Activated CD8-positive, alpha-beta memory T cell treated with anti-CD3 and anti-CD28 coated beads, Interleukin-2, amount 10 ng/mL, durations not matched to agents 7 days and 5 days (primary cell): ENCODE measurements around the gene IDUA. TPM values are rescaled to one million over a fixed set of nuclear protein-coding genes. Genes with fewer than 3 reads are reported as not detected.
A peak's percentile ranks its signal among the peaks of the same experiment; 100 is the strongest.
"Not testable (repeated sequence)": the region's sequence is repeated elsewhere in the genome, so short reads cannot be mapped to it uniquely, and the experiment has no call there.

Experiments
- ATAC-seq: fragments of 150-1000 bp; cut with Tn5 transposase; one replicate; pipeline ENCODE4 v1.10.0; 2021; ENCODE audit warnings: moderate library complexity
- CTCF ChIA-PET: fragments of 350-600 bp; sonication (Branson Sonifier 250); formaldehyde crosslinking; loops from one replicate; lab custom pipeline; 2021; ENCODE audit warnings: antibody characterized with exemption; lab: Charles Lee
- DNase-seq: peaks from one replicate; pipeline ENCODE4 v3.0.0-alpha.2; 2020
- H3K27ac Mint-ChIP-seq: one replicate; pipeline ENCODE4 v1.8.0; 2021; ENCODE audit warnings: mild to moderate bottlenecking, mixed read lengths
- H3K27me3 Mint-ChIP-seq: one replicate; pipeline ENCODE4 v1.8.0; 2021; ENCODE audit warnings: mixed read lengths
- H3K36me3 Mint-ChIP-seq: one replicate; pipeline ENCODE4 v1.8.0; 2021; ENCODE audit warnings: mild to moderate bottlenecking, mixed read lengths
- H3K4me1 Mint-ChIP-seq: one replicate; pipeline ENCODE4 v1.8.0; 2021; ENCODE audit warnings: mixed read lengths
- H3K4me3 Mint-ChIP-seq: one replicate; pipeline ENCODE4 v1.8.0; 2021; ENCODE audit warnings: mild to moderate bottlenecking, moderate library complexity, mixed read lengths
- H3K9me3 Mint-ChIP-seq: one replicate; pipeline ENCODE4 v1.8.0; 2022; ENCODE audit warnings: low read depth, mixed read lengths
- total RNA-seq, 2 experiments: library from RNA; stranded (reverse); gene quantifications; one replicate each; pipeline ENCODE4 v1.2.3, GENCODE V29; 2021

The IDUA gene
- total RNA-seq, 2 experiments from 2014 or later, result 27.1 to 28.1 TPM

DNA sequence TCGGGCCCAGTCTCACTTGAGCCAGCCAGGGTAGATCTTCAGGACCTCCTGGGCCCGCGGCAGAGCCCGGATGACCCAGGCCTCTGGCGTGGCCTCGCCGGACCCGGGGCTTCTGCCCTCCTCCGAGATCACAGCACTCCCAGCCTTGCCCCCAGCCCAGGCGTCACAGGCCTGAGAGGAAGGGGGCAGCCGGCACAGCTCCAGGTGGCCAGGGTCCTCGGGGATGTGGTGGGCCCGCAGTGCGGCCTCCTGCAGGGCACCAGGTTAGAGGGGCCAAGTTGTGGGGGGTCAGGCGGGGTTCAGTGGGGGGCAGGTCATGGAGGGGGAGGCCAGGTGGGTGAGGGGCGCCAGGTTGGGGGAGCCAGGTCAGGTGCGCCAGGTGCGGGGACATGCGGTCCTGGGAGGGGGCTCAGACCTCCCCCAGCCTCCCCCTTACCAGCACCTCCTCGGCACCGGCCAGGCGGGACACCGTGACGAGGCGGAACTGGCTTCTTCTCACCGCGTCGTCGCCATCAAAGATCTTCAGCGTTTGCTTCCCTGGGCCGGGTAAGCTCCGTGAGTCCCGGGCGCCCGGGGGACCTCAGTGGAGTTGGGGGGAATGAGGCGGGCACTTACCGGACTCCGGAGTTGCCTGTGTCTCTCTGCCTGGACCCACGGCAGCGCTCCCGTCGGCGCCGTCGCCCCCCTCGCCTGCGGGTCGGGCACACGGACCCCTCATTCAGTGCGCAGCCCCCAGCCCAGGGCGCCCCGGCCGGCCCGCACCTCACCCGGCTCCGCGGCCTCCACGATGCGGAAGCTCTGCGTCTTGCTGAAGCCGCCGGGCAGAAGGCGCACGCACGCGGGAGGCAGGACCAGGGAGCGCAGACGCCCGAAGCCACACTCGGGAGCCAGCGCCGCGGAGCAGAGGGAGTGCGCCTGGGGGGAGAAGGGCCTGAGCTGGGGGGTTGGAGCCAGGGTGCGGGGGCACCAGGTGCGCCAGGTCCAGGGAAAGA lies 19.4 kb upstream of the IDUA start:
- no peaks in the 10 kb centered on the region for H3K27me3 Mint-ChIP-seq
- H3K4me3 Mint-ChIP-seq, result no peak overlapping the region
- no peak for ATAC-seq
- CTCF ChIA-PET, result no interaction called here
- H3K4me1 Mint-ChIP-seq, result peaks cover 14% of the 10 kb centered on the region
- no peaks in the 10 kb centered on the region for H3K36me3 Mint-ChIP-seq
- H3K27ac Mint-ChIP-seq, result no peak overlapping the region
- no peak for DNase-seq
- no peaks in the 10 kb centered on the region for H3K9me3 Mint-ChIP-seq

DNA sequence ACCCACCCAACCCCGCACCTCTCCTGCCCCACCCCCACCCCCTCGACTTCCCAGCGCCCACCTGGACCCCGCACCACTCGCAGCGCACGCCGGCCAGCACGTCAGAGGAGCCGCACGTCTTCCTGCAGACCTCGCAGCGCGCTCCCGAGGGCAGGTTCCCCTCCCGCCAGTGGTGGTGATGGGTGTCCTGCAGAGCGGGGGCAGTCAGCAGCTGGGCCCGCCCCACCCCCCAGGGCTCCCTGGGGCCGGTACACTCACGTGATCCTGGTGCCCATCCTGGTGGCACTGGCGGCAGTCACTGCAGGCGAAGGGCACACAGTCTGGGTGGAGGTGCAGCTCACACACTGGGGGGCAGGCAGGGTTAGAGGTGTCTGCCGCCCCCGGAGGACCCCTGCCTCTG lies 18.6 kb upstream of the IDUA start:
- H3K27ac Mint-ChIP-seq, result no peak overlapping the region
- no peaks in the 10 kb centered on the region for H3K9me3 Mint-ChIP-seq
- H3K27me3 Mint-ChIP-seq, result no peaks in the 10 kb centered on the region
- H3K4me1 Mint-ChIP-seq, result peaks cover 14% of the 10 kb centered on the region
- ATAC-seq (no peak), DNase-seq (no peak)
- H3K4me3 Mint-ChIP-seq, result no peak overlapping the region
- H3K36me3 Mint-ChIP-seq, result no peaks in the 10 kb centered on the region
- CTCF ChIA-PET, result no interaction called here

DNA sequence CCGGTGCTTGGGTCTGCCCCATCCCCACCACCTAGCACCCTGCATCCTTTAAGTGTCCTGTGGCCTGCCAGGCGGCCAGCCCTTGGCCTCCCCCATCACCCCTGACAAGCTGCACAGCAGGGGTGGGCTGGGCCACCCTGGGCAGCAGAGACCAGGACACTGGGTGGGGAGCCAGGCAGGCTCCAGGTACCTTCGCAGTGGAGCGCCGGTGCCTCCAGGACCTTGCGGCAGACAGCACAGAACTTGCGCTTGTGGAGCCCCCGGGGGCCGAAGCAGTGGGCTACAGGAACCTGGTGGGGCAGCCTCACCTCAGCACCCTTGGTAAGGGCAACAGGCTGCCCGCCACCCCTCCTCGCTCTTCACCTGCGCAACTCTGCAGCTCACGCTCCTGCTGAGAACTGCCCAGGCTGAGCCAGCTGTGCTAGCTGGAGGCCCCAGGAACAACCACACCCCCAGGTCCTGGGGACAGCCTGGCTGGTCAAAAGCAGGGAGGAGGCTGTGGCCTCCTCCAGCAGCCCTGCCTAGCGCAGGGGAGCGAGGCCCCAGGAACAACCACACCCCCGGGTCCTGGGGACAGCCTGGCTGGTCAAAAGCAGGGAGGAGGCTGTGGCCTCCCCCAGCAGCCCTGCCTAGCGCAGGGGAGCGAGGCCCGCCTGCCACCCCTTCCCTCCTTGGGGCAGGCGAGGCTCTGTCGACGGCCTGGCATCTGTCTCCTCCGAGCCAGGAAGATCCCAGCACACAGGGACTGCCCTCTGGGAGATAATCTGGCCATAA lies 18.0 kb upstream of the IDUA start:
- DNase-seq, result no peak
- CTCF ChIA-PET, result interaction anchor here (1.0 kb wide), 1 partner anchor 18 kb away, joined by 3 read pairs; the partner anchor contains the start of gene IDUA
- Mint-ChIP-seq H3K36me3 (no peaks in the 10 kb centered on the region), H3K27ac (no peak overlapping the region), H3K27me3 (no peaks in the 10 kb centered on the region), H3K9me3 (no peaks in the 10 kb centered on the region), H3K4me1 (peaks cover 14% of the 10 kb centered on the region), H3K4me3 (no peak overlapping the region)
- ATAC-seq, result no peak

DNA sequence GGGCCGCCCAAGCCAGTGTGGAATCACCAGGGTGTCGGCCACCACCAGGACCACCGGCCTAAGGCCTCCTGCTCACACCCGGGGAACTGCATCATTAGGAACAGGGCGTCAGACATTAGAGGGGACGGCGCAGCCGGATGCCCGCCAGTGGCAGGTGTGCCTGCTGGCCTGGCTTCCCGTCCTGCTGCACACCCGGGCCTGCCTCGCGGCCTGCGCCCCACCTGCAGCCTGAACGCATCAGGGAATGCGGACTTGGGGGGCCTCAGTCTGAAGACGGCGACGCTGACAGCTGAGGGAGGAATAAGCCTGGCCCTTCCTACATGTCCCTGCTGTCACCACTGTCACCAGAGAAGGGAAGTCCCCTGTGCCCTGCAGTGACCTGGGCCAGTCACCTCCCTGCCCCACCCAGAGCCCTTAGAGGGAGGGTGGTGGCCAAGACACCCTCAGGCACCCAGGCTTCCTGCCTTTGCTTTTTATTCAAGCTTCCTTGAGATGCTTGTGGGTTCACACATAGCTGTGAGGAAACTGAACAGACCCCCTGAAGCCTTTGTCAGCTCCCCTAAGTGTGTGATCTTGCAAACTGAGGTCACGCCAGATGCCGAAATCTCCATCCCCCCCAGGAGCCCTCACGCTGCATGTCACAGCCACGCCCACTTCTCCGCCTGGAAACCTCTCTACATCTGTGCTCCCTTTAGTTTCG lies 16.6 kb upstream of the IDUA start:
- no peaks in the 10 kb centered on the region for H3K36me3 Mint-ChIP-seq
- CTCF ChIA-PET, result interaction anchor here (1.0 kb wide), 1 partner anchor 17 kb away, joined by 3 read pairs; the partner anchor contains the start of gene IDUA
- H3K4me1 Mint-ChIP-seq, result peaks cover 14% of the 10 kb centered on the region
- no peaks in the 10 kb centered on the region for H3K27me3 Mint-ChIP-seq
- H3K4me3 Mint-ChIP-seq, result no peak overlapping the region
- peak overlapping the region; percentile 8 for H3K27ac Mint-ChIP-seq
- no peaks in the 10 kb centered on the region for H3K9me3 Mint-ChIP-seq
- ATAC-seq (no peak), DNase-seq (peak; percentile 51)

DNA sequence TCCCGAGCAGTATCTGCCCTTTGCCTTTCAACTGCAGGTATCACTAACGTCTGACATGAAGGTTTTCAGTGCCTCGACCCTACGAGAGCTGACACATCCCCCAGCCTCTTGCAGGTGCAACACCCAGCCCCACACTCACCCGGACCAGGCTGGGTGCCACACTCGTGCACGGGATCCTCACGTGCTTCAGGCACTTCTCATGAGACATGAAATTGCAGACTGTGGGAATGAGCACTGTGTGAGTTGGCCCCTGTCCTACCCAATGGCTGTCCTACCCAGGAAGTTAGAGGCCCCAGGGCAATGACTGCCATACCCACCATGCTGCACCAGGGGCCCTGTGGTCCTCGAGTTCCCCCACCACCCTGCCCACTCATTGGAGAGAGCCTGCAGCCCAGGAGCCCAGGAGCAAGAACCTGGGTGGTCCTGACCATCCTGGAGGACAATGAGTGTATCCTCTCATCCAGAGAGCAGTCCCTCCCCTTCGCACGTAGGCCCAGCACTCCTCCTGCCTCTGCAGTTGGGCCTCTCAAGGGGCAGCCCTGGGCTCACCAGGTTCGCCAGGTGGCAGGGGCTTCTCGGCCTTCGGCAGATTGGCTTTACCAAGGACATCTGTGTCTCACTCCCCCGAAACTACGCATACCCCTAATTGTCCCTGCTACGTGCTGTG lies 15.9 kb upstream of the IDUA start:
- Mint-ChIP-seq H3K4me3 (no peak overlapping the region), H3K4me1 (peaks cover 14% of the 10 kb centered on the region), H3K27ac (peak overlapping the region; percentile 8), H3K27me3 (no peaks in the 10 kb centered on the region), H3K36me3 (no peaks in the 10 kb centered on the region), H3K9me3 (no peaks in the 10 kb centered on the region)
- ATAC-seq (no peak), DNase-seq (no peak)
- CTCF ChIA-PET, result interaction anchor here (2.0 kb wide), 1 partner anchor 228 kb away, joined by 4 read pairs; no protein-coding TSS in a partner anchor

DNA sequence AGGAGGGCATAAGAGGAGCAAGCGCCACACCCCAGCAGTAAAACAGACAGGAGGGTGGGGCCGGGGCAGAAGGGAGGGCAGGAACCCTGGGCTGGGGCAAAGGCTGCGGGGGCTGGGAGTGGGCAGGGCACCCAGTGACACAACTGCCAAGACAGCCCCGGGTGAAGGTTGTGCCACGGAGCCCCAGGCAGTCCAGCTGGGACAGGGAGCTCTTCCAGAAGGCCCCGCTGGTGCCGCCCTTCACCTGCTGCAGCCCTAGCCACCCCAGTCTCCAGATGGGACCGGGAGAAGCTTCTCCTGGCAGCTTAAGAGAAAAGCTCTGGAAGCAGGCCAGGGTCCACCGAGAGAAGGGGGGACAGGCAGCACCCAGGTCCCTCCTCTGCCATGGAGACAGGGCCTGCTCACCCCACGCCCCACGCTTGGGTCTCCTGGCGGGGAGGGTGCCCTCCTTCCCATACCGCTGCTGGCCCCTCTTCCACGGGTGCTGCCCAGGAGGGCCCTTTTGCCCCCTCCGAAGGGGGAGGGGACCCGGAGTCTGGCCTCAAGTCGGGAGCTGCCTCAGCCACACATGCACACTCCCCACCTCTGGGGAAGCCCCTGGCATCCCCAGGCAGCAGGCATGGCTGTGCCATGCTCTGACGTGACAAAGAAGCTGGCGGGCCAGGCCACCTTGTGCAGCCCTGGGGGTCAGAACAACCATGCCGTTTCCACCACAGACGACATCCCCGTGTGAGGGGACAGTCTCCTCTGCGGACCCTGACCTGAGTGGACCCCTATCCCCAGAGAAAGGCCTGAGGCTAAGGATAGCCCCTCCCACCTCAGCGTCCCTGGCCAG lies 15.0 kb upstream of the IDUA start:
- Mint-ChIP-seq H3K9me3 (no peaks in the 10 kb centered on the region), H3K27ac (no peak overlapping the region), H3K4me1 (peaks cover 20% of the 10 kb centered on the region), H3K27me3 (no peaks in the 10 kb centered on the region), H3K4me3 (peak overlapping the region; percentile 43), H3K36me3 (no peaks in the 10 kb centered on the region)
- no peak for ATAC-seq
- CTCF ChIA-PET, result interaction anchor here (1.1 to 2.0 kb wide), 2 partner anchors 92 to 229 kb away, joined by 3 to 4 read pairs; no protein-coding TSS in a partner anchor
- DNase-seq, result no peak

DNA sequence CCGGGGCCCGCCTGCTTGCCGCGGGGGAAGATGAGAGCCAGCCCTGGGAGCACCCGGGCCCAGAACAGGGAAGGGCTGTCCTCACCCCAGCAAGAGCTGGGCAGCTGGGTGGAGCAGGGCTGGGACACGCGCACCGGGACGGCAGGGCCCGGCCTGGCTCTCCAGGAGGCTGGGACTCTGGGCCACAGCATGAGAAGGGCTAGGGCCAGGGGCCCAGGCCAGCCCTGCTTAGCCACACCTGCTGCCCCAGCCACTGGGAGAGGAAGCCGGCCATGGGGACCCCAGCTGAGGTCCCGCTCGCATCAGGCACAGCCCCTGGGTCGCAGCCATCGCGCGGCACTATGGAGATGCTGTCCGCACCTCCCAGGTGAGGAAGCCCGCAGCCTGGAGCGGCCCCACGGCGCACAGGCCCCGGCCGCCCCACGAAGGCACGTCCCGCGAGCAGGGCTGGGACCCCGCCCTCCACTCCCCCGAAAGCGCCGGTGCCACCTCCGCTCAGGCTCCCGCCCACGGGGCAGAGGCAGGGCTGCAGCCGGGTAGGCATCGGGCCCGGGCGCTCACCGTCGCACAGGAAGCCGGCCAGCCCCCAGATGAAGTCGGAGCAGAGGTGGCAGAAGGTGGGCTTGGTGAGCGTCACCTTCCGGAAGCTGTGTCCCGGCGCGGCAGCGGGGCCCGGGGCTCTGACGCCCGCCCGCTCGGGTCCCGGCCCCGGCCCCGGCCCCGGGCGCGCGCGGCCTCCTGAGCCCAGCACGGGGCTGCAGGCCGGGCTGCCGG lies 14.0 kb upstream of the IDUA start:
- DNase-seq (peak; percentile 67), ATAC-seq (peak; percentile 61)
- CTCF ChIA-PET, result interaction anchor here (1.1 to 2.0 kb wide), 2 partner anchors 93 to 230 kb away, joined by 3 to 4 read pairs; no protein-coding TSS in a partner anchor
- Mint-ChIP-seq H3K27ac (no peak overlapping the region), H3K27me3 (no peaks in the 10 kb centered on the region), H3K4me1 (peaks cover 20% of the 10 kb centered on the region), H3K9me3 (no peaks in the 10 kb centered on the region), H3K36me3 (no peaks in the 10 kb centered on the region), H3K4me3 (peak overlapping the region; percentile 49)

DNA sequence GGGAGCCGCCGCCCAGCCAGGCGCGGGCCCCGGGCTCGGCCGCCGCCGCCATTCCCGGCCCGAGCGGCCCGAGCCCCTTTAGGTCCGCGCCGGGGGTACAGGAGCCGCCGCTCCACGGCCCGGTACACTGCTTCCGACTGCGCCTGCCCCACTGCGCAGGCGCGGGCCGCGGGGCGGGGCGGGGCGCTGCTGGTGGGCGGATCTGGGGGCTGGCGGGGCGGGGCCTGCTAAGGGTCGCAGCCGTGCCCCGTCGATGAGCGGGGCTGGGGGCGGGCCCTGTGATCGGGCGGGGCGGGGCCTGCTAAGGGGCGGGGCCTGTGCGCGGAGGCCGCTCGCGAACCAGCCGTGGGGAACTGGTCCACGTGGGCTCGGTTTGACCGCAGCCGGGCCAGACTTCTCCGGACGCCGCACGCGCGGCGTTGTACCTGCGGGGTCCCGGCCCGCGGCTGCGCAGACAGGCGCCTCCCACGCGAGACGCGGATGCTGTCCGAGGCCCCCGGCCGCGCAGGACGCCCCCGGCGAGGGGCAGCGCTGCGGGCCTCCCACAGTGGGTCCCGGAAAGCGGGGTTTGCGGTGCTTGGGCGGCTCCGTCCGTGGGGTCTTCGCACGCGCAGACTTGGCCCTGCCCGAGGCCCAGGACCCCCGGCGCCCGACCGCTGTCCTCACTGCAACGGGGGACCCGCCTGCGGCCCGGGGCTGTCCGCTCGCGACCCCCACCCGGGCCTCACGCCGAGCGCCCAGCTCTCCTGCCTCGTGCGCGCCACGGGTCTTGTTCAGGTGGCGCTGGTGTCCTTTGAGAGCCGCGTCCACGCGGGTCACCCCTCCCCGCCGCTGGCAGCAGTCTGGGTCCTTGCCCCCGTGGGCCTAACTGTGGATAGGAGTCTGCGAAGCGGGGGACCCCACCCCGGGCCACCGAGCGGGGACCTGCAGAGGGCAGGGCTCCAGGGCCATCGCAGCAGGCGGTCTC lies 13.1 kb upstream of the IDUA start, which contains the start of gene DGKQ:
DGKQ (minus strand) TSS at position 139 of the 967 bp plus-strand sequence; CDS start at position 52, 87 bp downstream.
- Mint-ChIP-seq H3K9me3 (no peaks in the 10 kb centered on the region), H3K27ac (no peak within 1 kb of the TSS), H3K4me3 (peak within 1 kb of the TSS; percentile 49), H3K4me1 (peaks cover 20% of the 10 kb centered on the region), H3K27me3 (no peaks in the 10 kb centered on the region), H3K36me3 (no peaks in the 10 kb centered on the region)
- DNase-seq, result peak; percentile 88
- CTCF ChIA-PET, result no interaction called here
- ATAC-seq, result peak; percentile 93

DNA sequence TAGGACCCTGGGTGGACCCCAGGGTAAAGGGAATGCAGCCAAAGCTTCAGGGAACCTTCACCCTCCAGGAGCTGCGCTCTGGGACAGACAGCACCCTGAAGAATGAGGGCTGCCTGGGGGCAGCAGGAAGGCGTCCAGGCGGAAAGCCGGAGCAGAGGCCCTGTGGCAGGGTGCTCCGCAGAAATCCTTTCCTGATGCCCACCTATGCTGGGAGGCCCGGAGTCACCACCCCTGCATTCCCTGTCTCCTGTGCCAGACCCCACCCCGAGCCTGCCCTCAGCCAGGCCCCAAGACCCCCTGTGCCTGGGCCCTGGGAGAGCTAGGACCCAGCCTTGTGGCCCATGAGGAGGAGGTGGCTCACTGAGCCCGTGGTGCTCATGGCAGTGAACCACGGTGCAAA lies 12.2 kb upstream of the IDUA start:
- DNase-seq, result no peak
- no peak overlapping the region for H3K27ac Mint-ChIP-seq
- ATAC-seq, result no peak
- H3K9me3 Mint-ChIP-seq, result no peaks in the 10 kb centered on the region
- CTCF ChIA-PET, result no interaction called here
- no peaks in the 10 kb centered on the region for H3K27me3 Mint-ChIP-seq
- no peaks in the 10 kb centered on the region for H3K36me3 Mint-ChIP-seq
- H3K4me3 Mint-ChIP-seq, result no peak overlapping the region
- H3K4me1 Mint-ChIP-seq, result peaks cover 20% of the 10 kb centered on the region

DNA sequence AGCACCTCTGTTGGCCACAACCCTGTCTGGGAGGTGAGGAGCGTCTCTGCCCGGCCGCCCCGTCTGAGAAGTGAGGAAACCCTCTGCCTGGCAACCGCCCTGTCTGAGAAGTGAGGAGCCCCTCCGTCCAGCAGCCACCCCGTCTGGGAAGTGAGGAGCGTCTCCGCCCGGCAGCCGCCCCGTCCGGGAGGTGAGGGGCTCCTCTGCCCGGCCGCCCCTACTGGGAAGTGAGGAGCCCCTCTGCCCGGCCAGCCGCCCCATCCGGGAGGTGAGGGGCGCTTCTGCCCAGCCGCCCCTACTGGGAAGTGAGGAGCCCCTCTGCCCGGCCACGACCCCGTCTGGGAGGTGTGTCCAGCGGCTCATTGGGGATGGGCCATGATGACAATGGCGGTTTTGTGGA lies 10.8 kb upstream of the IDUA start:
- H3K36me3 Mint-ChIP-seq, H3K4me3 Mint-ChIP-seq, H3K27ac Mint-ChIP-seq, CTCF ChIA-PET, H3K27me3 Mint-ChIP-seq, H3K4me1 Mint-ChIP-seq, H3K9me3 Mint-ChIP-seq, ATAC-seq, DNase-seq: not testable (repeated sequence)
